BE2C (cell line): ENCODE data around the gene IFIT3.
"Not testable (repeated sequence)": the region's sequence is repeated elsewhere in the genome, so short reads cannot be mapped to it uniquely, and the experiment has no call there.

Experiments
- DNase-seq: peaks from one replicate; pipeline ENCODE4 v3.0.0-alpha.2; 2020
- H3K27me3 ChIP-seq: fragments of 250-450 bp; sonication (Bioruptor Pico); 2 replicates; pipeline ENCODE4 v1.5.1; 2020; ENCODE audit warnings: mild to moderate bottlenecking
- H3K36me3 ChIP-seq: fragments of 250-450 bp; sonication (Bioruptor Pico); 2 replicates; pipeline ENCODE4 v1.5.1; 2020; ENCODE audit warnings: mild to moderate bottlenecking
- H3K4me1 ChIP-seq: fragments of 250-450 bp; sonication (Bioruptor Pico); 2 replicates; pipeline ENCODE4 v1.5.1; 2020
- H3K4me3 ChIP-seq: 2 replicates; pipeline ENCODE4 v1.5.1; 2011; ENCODE audit warnings: low read depth, low read length
- H3K9me3 ChIP-seq: fragments of 250-450 bp; sonication (Bioruptor Pico); 2 replicates; pipeline ENCODE4 v1.5.1; 2020
- TF ChIP-seq, protein P1 (sequence below): IDR thresholded peaks from 2 replicates; pipeline ENCODE4 v1.5.1; 2012; ENCODE audit warnings: mild to moderate bottlenecking, low read depth, low read length

IFIT3 gene

DNA sequence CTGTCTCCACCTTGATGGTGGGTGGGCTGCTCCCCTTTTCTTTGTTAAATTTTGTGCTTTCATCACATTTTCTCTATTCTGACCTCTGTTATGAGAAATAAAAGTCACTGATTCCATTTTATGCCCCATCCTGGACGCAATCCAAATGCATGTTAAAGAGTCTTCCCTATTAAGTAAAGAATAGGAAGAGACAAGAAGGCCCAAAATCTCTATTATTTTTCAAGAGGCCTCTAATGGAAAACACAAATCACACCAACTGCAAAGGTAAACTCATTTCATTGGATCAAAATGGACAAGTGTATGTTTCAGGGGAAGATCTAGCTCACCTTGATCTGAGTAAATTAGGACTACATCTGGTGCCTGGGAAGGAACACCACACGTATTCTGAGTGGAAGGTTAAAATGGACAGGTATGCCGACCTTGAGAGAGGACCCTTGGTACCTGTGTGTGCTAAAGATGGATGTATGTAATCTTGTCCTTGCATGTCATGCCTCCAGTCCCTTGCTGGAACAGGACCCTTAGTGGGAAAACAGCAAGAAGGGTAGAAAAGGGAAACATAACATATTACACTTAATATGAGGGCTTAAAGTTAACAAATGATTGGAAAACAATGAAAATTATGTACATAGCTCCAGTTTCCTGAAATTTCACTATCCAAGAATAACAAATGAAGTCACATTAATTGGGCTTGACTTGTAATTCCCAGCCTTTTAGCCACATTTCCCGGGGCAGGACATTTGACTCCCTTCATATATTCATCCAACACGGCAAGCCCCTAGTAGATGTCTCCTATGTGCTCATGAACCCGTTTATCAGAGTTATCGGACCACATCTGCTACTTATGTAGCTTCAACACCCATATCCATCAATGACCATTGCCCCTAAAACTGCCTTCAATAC is 18.4 kb upstream of the IFIT3 start:
- no peaks in the 10 kb centered on the region for H3K36me3 ChIP-seq
- H3K4me1 ChIP-seq = no peaks in the 10 kb centered on the region
- H3K4me3 ChIP-seq = no peak overlapping the region
- no peaks in the 10 kb centered on the region for H3K9me3 ChIP-seq
- H3K27me3 ChIP-seq = no peaks in the 10 kb centered on the region
- TF ChIP-seq, protein P1, sequence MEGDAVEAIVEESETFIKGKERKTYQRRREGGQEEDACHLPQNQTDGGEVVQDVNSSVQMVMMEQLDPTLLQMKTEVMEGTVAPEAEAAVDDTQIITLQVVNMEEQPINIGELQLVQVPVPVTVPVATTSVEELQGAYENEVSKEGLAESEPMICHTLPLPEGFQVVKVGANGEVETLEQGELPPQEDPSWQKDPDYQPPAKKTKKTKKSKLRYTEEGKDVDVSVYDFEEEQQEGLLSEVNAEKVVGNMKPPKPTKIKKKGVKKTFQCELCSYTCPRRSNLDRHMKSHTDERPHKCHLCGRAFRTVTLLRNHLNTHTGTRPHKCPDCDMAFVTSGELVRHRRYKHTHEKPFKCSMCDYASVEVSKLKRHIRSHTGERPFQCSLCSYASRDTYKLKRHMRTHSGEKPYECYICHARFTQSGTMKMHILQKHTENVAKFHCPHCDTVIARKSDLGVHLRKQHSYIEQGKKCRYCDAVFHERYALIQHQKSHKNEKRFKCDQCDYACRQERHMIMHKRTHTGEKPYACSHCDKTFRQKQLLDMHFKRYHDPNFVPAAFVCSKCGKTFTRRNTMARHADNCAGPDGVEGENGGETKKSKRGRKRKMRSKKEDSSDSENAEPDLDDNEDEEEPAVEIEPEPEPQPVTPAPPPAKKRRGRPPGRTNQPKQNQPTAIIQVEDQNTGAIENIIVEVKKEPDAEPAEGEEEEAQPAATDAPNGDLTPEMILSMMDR = no peak
- DNase-seq = no peak

DNA sequence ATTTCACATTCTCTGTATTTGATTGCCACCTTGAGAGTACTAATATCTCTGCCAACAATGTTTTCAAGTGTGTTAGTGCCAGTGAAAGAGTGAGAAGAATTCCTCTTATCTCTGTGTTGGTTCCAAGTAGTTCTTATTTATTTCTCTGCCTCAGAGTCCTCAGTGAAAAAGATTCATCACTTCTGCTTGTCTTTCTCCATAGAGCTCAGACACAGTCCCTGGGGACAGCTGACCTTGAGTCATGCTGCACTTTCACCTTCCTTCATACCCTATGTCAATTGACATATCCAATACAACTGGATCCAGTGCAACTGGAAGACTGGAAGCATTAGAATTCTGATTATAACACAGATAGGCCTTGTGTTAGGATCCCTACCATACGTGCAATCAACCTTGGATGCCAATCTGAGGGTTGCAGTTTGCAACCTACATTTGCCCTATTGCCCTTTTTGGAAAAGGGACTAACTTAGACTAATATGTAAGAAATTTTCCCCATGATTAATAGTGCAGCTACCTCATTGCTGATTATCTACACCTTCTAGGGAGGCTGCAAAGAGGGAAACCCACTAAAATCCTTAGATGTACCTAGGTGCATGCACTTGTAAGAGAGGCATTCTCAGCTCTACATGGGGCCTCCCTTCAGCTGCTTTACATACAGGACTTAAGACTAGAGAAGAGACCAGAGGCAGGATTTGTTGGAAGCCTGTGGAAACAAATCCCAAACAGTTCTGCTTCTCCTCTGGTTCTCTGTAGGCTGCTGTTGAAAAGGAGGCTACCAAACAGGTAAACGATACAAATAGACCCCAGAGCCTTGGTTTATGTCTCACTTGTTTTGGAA is 17.5 kb upstream of the IFIT3 start:
- TF ChIP-seq, protein P1 = no peak
- Histone ChIP-seq H3K4me3 (no peak overlapping the region), H3K36me3 (no peaks in the 10 kb centered on the region), H3K4me1 (no peaks in the 10 kb centered on the region), H3K27me3 (no peaks in the 10 kb centered on the region), H3K9me3 (no peaks in the 10 kb centered on the region)
- no peak for DNase-seq

GRCh38 chr10:89312973-89313372 is 14.8 kb upstream of the IFIT3 start:
- no peaks in the 10 kb centered on the region for H3K36me3 ChIP-seq
- DNase-seq = no peak
- no peaks in the 10 kb centered on the region for H3K4me1 ChIP-seq
- H3K4me3 ChIP-seq = no peak overlapping the region
- H3K9me3 ChIP-seq = no peaks in the 10 kb centered on the region
- H3K27me3 ChIP-seq = no peaks in the 10 kb centered on the region
- TF ChIP-seq, protein P1 = no peak

DNA sequence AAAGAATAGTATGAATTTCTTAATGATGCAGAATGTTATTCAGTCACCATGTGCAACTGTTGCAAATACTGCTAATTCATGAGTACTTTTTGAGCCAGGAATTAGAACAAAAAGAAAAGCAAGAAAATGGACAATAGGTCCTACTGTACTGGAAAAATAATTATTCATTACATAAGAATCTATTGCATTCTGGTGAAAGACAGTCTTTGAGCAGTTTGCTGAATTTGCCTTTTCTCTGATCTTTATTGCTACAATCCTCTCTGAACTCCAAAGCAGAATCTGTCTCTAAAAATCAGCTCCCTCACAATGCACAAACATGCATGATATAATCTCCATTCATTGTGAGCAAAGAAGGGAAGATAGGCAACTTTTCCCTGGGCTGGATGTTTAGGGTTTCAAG is 13.1 kb upstream of the IFIT3 start:
- Histone ChIP-seq H3K9me3 (no peaks in the 10 kb centered on the region), H3K27me3 (no peaks in the 10 kb centered on the region), H3K4me1 (no peaks in the 10 kb centered on the region), H3K36me3 (no peaks in the 10 kb centered on the region), H3K4me3 (no peak overlapping the region)
- TF ChIP-seq, protein P1 = no peak
- no peak for DNase-seq

DNA sequence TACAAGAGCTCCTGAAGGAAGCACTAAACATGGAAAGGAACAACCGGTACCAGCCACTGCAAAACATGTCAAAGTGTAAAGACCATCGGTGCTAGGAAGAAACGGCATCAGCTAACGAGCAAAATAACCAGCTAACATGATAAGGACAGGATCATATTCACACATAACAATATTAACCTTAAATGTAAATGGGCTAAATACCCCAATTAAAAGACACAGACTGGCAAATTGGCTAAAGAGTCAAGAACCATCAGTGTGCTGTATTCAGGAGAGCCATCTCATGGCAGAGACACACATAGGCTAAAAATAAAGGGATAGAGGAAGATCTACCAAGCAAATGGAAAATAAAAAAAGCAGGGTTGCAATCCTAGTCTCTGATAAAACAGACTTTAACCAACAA is 9.8 kb upstream of the IFIT3 start:
- H3K4me1 ChIP-seq, H3K4me3 ChIP-seq, DNase-seq, H3K36me3 ChIP-seq, H3K27me3 ChIP-seq, H3K9me3 ChIP-seq: not testable (repeated sequence)

- H3K4me1 ChIP-seq, H3K4me3 ChIP-seq, H3K36me3 ChIP-seq, DNase-seq, H3K9me3 ChIP-seq, H3K27me3 ChIP-seq: not testable (repeated sequence)
Measured at GRCh38 chr10:89325081-89325480, 2.7 kb upstream of the IFIT3 start.

GRCh38 chr10:89325856-89326255 is 1.9 kb upstream of the IFIT3 start:
- DNase-seq, H3K36me3 ChIP-seq, H3K9me3 ChIP-seq, H3K27me3 ChIP-seq, H3K4me3 ChIP-seq, H3K4me1 ChIP-seq: not testable (repeated sequence)
